WTC11 (cell line): ENCODE data around the gene GRM7. TPM values are rescaled to one million over a fixed set of nuclear protein-coding genes. Genes with fewer than 3 reads are reported as not detected.

Experiments
- ATAC-seq: fragments of 200-7000 bp; cut with Tn5 transposase; 2 replicates; pipeline ENCODE4 v1.10.0; 2021; ENCODE audit warnings: mild to moderate bottlenecking, moderate library complexity
- CTCF ChIA-PET: fragments of 300-600 bp; sonication (Branson Sonifier 250); formaldehyde crosslinking; loops from one replicate; lab custom pipeline; 2021; ENCODE audit warnings: antibody characterized with exemption; lab: Charles Lee
- POLR2A ChIA-PET: fragments of 350-600 bp; sonication (Branson Sonifier 250); formaldehyde crosslinking; loops from one replicate; lab custom pipeline; 2021; ENCODE audit warnings: antibody characterized with exemption; lab: Charles Lee
- DNase-seq: peaks from one replicate; pipeline ENCODE4 v3.0.0; 2021; ENCODE audit warnings: low spot score
- H3K27ac Mint-ChIP-seq: 2 replicates; pipeline ENCODE4 v1.8.0; 2021; ENCODE audit warnings: mixed read lengths
- H3K27me3 Mint-ChIP-seq: 2 replicates; pipeline ENCODE4 v1.8.0; 2021; ENCODE audit warnings: low read depth, mild to moderate bottlenecking, moderate library complexity, mixed read lengths
- H3K36me3 Mint-ChIP-seq: 2 replicates; pipeline ENCODE4 v1.8.0; 2021; ENCODE audit warnings: mixed read lengths
- H3K4me1 Mint-ChIP-seq: 2 replicates; pipeline ENCODE4 v1.8.0; 2022; ENCODE audit warnings: mixed read lengths
- H3K4me3 Mint-ChIP-seq: 2 replicates; pipeline ENCODE4 v1.8.0; 2021; ENCODE audit warnings: mild to moderate bottlenecking, moderate library complexity, mixed read lengths
- H3K9me3 Mint-ChIP-seq: 2 replicates; pipeline ENCODE4 v1.8.0; 2021; ENCODE audit warnings: mixed read lengths
- ATF1 ChIP-seq: sonication (generic); formaldehyde crosslinking; IDR thresholded peaks from 2 replicates; pipeline ENCODE4 v1.8.1; 2023; ENCODE audit warnings: mild to moderate bottlenecking, moderate library complexity, missing genetic modification reagents
- ATF3 ChIP-seq: sonication (generic); formaldehyde crosslinking; conservative IDR thresholded peaks from 2 replicates; pipeline ENCODE4 v1.8.1; 2022; ENCODE audit warnings: mild to moderate bottlenecking, missing genetic modification reagents
- EMX1 ChIP-seq: fragments of 250-450 bp; sonication (Bioruptor Pico); IDR thresholded peaks from 2 replicates; pipeline ENCODE4 v1.8.0; 2021; ENCODE audit warnings: mild to moderate bottlenecking
- ESRRA ChIP-seq: sonication (generic); formaldehyde crosslinking; IDR thresholded peaks from 2 replicates; pipeline ENCODE4 v1.8.1; 2022; ENCODE audit warnings: mild to moderate bottlenecking, missing genetic modification reagents, borderline replicate concordance
- FOXJ3 ChIP-seq: sonication (generic); formaldehyde crosslinking; IDR thresholded peaks from 2 replicates; pipeline ENCODE4 v1.9.0; 2021; ENCODE audit warnings: missing genetic modification reagents, mild to moderate bottlenecking, borderline replicate concordance
- GABPB1 ChIP-seq: sonication (generic); formaldehyde crosslinking; IDR thresholded peaks from 2 replicates; pipeline ENCODE4 v1.8.1; 2023; ENCODE audit warnings: mild to moderate bottlenecking, missing genetic modification reagents
- GRHL2 ChIP-seq: fragments of 250-450 bp; sonication (Bioruptor Pico); IDR thresholded peaks from 2 replicates; pipeline ENCODE4 v1.8.0; 2022; ENCODE audit warnings: mild to moderate bottlenecking, moderate library complexity; ENCODE audit not compliant: insufficient replicate concordance, severe bottlenecking
- MXD4 ChIP-seq: fragments of 250-450 bp; sonication (Bioruptor Pico); IDR thresholded peaks from 2 replicates; pipeline ENCODE4 v1.8.0; 2021; ENCODE audit warnings: mild to moderate bottlenecking, moderate library complexity, borderline replicate concordance
- NR1H2 ChIP-seq: sonication (generic); formaldehyde crosslinking; IDR thresholded peaks from 2 replicates; pipeline ENCODE4 v1.9.0; 2021; ENCODE audit warnings: mild to moderate bottlenecking, moderate library complexity, missing genetic modification reagents
- SOX15 ChIP-seq: fragments of 250-450 bp; sonication (Bioruptor Pico); IDR thresholded peaks from 2 replicates; pipeline ENCODE4 v1.9.0; 2021; ENCODE audit warnings: mild to moderate bottlenecking
- TCF7 ChIP-seq: sonication (generic); formaldehyde crosslinking; IDR thresholded peaks from 2 replicates; pipeline ENCODE4 v1.8.0; 2022; ENCODE audit warnings: mild to moderate bottlenecking, low read depth, missing genetic modification reagents, moderate library complexity
- ZBTB43 ChIP-seq: sonication (generic); formaldehyde crosslinking; IDR thresholded peaks from 2 replicates; pipeline ENCODE4 v1.8.1; 2023; ENCODE audit warnings: mild to moderate bottlenecking, missing genetic modification reagents
- ZNF138 ChIP-seq: sonication (generic); formaldehyde crosslinking; conservative IDR thresholded peaks from 2 replicates; pipeline ENCODE4 v1.8.1; 2022; ENCODE audit warnings: mild to moderate bottlenecking, moderate library complexity, missing genetic modification reagents
- ZNF232 ChIP-seq: sonication (generic); formaldehyde crosslinking; IDR thresholded peaks from 2 replicates; pipeline ENCODE4 v1.8.0; 2022; ENCODE audit warnings: mild to moderate bottlenecking, missing genetic modification reagents
- ZNF281 ChIP-seq: sonication (generic); formaldehyde crosslinking; IDR thresholded peaks from 2 replicates; pipeline ENCODE4 v1.8.0; 2023; ENCODE audit warnings: mild to moderate bottlenecking, missing genetic modification reagents
- ZNF512 ChIP-seq: sonication (generic); formaldehyde crosslinking; IDR thresholded peaks from 2 replicates; pipeline ENCODE4 v1.8.1; 2022; ENCODE audit warnings: missing genetic modification reagents, borderline replicate concordance
- total RNA-seq: library from RNA; stranded (reverse); gene quantifications from 3 replicates; pipeline ENCODE4 v1.2.3, GENCODE V29; 2021
- TF ChIP-seq, protein P1 (sequence below): fragments of 250-450 bp; sonication (Bioruptor Pico); IDR thresholded peaks from 2 replicates; pipeline ENCODE4 v1.8.0; 2021; ENCODE audit warnings: mild to moderate bottlenecking
- TF ChIP-seq, protein P2 (sequence below): sonication (generic); formaldehyde crosslinking; IDR thresholded peaks from 2 replicates; pipeline ENCODE4 v1.8.1; 2022; ENCODE audit warnings: mild to moderate bottlenecking, moderate library complexity, missing genetic modification reagents
- TF ChIP-seq, protein P3 (sequence below): sonication (generic); formaldehyde crosslinking; IDR thresholded peaks from 2 replicates; pipeline ENCODE4 v1.8.0; 2022; ENCODE audit warnings: mild to moderate bottlenecking, missing genetic modification reagents

The GRM7 gene
- total RNA-seq, 1 experiment from 2014 or later = 0.42 TPM

GRCh38 chr3:7576506-7576905 lies 715.6 kb downstream of the GRM7 start:
- TF ChIP-seq ZNF512 (CRISPR knock-in tag) (no peak), NR1H2 (CRISPR knock-in tag) (no peak), MXD4 (no peak), EMX1 (CRISPR knock-in tag) (no peak), GRHL2 (CRISPR knock-in tag) (no peak), ATF1 (no peak), TCF7 (CRISPR knock-in tag) (no peak), GABPB1 (CRISPR knock-in tag) (no peak), ATF3 (CRISPR knock-in tag) (no peak), ZNF232 (CRISPR knock-in tag) (no peak), ZNF281 (no peak), FOXJ3 (CRISPR knock-in tag) (no peak), SOX15 (CRISPR knock-in tag) (no peak), ZBTB43 (CRISPR knock-in tag) (no peak), ESRRA (no peak), ZNF138 (CRISPR knock-in tag) (no peak)
- TF ChIP-seq, protein P1, sequence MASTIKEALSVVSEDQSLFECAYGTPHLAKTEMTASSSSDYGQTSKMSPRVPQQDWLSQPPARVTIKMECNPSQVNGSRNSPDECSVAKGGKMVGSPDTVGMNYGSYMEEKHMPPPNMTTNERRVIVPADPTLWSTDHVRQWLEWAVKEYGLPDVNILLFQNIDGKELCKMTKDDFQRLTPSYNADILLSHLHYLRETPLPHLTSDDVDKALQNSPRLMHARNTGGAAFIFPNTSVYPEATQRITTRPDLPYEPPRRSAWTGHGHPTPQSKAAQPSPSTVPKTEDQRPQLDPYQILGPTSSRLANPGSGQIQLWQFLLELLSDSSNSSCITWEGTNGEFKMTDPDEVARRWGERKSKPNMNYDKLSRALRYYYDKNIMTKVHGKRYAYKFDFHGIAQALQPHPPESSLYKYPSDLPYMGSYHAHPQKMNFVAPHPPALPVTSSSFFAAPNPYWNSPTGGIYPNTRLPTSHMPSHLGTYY = no peak
- TF ChIP-seq, protein P2, sequence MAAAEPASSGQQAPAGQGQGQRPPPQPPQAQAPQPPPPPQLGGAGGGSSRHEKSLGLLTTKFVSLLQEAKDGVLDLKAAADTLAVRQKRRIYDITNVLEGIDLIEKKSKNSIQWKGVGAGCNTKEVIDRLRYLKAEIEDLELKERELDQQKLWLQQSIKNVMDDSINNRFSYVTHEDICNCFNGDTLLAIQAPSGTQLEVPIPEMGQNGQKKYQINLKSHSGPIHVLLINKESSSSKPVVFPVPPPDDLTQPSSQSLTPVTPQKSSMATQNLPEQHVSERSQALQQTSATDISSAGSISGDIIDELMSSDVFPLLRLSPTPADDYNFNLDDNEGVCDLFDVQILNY (CRISPR knock-in tag) = no peak
- TF ChIP-seq, protein P3, sequence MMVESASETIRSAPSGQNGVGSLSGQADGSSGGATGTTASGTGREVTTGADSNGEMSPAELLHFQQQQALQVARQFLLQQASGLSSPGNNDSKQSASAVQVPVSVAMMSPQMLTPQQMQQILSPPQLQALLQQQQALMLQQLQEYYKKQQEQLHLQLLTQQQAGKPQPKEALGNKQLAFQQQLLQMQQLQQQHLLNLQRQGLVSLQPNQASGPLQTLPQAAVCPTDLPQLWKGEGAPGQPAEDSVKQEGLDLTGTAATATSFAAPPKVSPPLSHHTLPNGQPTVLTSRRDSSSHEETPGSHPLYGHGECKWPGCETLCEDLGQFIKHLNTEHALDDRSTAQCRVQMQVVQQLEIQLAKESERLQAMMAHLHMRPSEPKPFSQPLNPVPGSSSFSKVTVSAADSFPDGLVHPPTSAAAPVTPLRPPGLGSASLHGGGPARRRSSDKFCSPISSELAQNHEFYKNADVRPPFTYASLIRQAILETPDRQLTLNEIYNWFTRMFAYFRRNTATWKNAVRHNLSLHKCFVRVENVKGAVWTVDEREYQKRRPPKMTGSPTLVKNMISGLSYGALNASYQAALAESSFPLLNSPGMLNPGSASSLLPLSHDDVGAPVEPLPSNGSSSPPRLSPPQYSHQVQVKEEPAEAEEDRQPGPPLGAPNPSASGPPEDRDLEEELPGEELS (CRISPR knock-in tag) = no peak
- Mint-ChIP-seq H3K9me3 (peaks cover 6% of the 10 kb centered on the region), H3K36me3 (peaks cover 5% of the 10 kb centered on the region), H3K27me3 (no peaks in the 10 kb centered on the region), H3K4me3 (no peak overlapping the region), H3K4me1 (no peaks in the 10 kb centered on the region), H3K27ac (no peak overlapping the region)
- POLR2A ChIA-PET = no interaction called here
- ATAC-seq (no peak), DNase-seq (no peak)
- CTCF ChIA-PET = no interaction called here
